H1 (cell line): ENCODE measurements around the gene BSN. TPM values are rescaled to one million over a fixed set of nuclear protein-coding genes. Genes with fewer than 3 reads are reported as not detected.

Experiments used
- NRF1 ChIP-seq: IDR thresholded peaks from 2 replicates; pipeline ENCODE4 v1.6.1; 2011; ENCODE audit warnings: mild to moderate bottlenecking, low read depth, low read length, improper control_type of control experiment
- polyA plus RNA-seq, 7 experiments: library from polyadenylated mRNA; depleted of rRNA in 3 of 7; stranded (reverse) in 5 of 7; unstranded in 2 of 7; fragments of >200 nt in 5 of 7; fragments of 200-250 nt in 2 of 7; gene quantifications; 1 replicate in 5 of 7; 2 replicates in 1 of 7; 4 replicates in 1 of 7; pipeline versions ENCODE4 v1.2.1 to v1.2.3, GENCODE V29; 2011 to 2013; ENCODE audit warnings: missing spikeins in 2 of 7, mixed read lengths in 2 of 7
- total RNA-seq: library from RNA; stranded (reverse); fragmentation: NEBNext Ultra II Directional; extraction: Animal tissue kit (Norgen Biotek cat#: 25700); gene quantifications from 2 replicates; pipeline ENCODE4 v1.2.1, GENCODE V29; 2021

Gene BSN
- total and polyA plus RNA-seq, 2 of the 8 experiments (the other 6 are each of a cell fraction or from before 2014, with no cell fraction given) = 0.60 to 3.0 TPM

- TF ChIP-seq NRF1 = no peak
These were observed 47.8 kb downstream of the BSN start (continued) for GRCh38 chr3:49602049-49602554.
